Muscle of back (tissue), 11 donors: Measurements from ENCODE around the gene FRMD4A. TPM values are rescaled to one million over a fixed set of nuclear protein-coding genes. Genes with fewer than 3 reads are reported as not detected.
A peak's percentile ranks its signal among the peaks of the same experiment; 100 is the strongest.

Experiments used
- DNase-seq, 3 donors: peaks; one replicate each; pipeline versions ENCODE4 v3.0.0 to v3.0.0-alpha.2; 2013
- polyA plus RNA-seq, 10 donors: library from polyadenylated mRNA; unstranded; fragments of 120-200 nt; gene quantifications; one replicate each; pipeline ENCODE4 v1.2.1, GENCODE V29; 2013; ENCODE audit not compliant: insufficient read length in 10 of 10

FRMD4A gene
- polyA plus RNA-seq, 10 donors, result 35.0 to 51.7 (median 38.3) TPM

GRCh38 chr10:13708256-13708990 is 622.3 kb downstream of the FRMD4A start:
- DNase-seq, result peak in 1 of 3 donors; percentile 49

GRCh38 chr10:13707156-13707881 is 623.4 kb downstream of the FRMD4A start:
- DNase-seq, result peak; percentile 91 to 97 (median 95)

- DNase-seq, result peak in 1 of 3 donors; percentile 40
These were observed 624.1 kb downstream of the FRMD4A start for GRCh38 chr10:13706604-13707003.

- DNase-seq, result no peak
These were observed 624.5 kb downstream of the FRMD4A start for GRCh38 chr10:13706175-13706574.

- DNase-seq, result peak in 1 of 3 donors; percentile 75
These were observed 625.1 kb downstream of the FRMD4A start for GRCh38 chr10:13705526-13706174.

- no peak for DNase-seq
These were observed 625.8 kb downstream of the FRMD4A start for GRCh38 chr10:13704964-13705363.

- no peak for DNase-seq
These were observed 626.7 kb downstream of the FRMD4A start for GRCh38 chr10:13703997-13704536.

- DNase-seq, result no peak
These were observed 627.5 kb downstream of the FRMD4A start for GRCh38 chr10:13703101-13703818.

- no peak for DNase-seq
These were observed 629.4 kb downstream of the FRMD4A start for GRCh38 chr10:13701157-13701919.

- no peak for DNase-seq
These were observed 630.1 kb downstream of the FRMD4A start for GRCh38 chr10:13700473-13701144.

GRCh38 chr10:13699216-13699615 is 631.5 kb downstream of the FRMD4A start:
- DNase-seq, result no peak

- DNase-seq, result no peak
These were observed 632.5 kb downstream of the FRMD4A start for GRCh38 chr10:13698217-13698616.

- no peak for DNase-seq
These were observed 634.7 kb downstream of the FRMD4A start for GRCh38 chr10:13696071-13696470.

- no peak for DNase-seq
These were observed 635.1 kb downstream of the FRMD4A start for GRCh38 chr10:13695588-13695987.

GRCh38 chr10:13693783-13694700 is 636.7 kb downstream of the FRMD4A start:
- DNase-seq, result no peak

- no peak for DNase-seq
These were observed 640.4 kb downstream of the FRMD4A start for GRCh38 chr10:13690281-13690825.

GRCh38 chr10:13686331-13686752 is 644.4 kb downstream of the FRMD4A start:
- DNase-seq, result peak in 1 of 3 donors; percentile 36

- no peak for DNase-seq
These were observed 644.8 kb downstream of the FRMD4A start for GRCh38 chr10:13685885-13686284.
